H1 (cell line): ENCODE measurements around the gene PRR7. TPM values are rescaled to one million over a fixed set of nuclear protein-coding genes. Genes with fewer than 3 reads are reported as not detected.

Experiments used
- HDAC2 ChIP-seq, 2 experiments: fragments of 300-600 bp in 1 of 2; sonication (generic) in 1 of 2; IDR thresholded peaks; 2 replicates each; pipeline ENCODE4 v1.6.1; 2011 to 2012; ENCODE audit warnings: low read depth in 2 of 2, low read length in 2 of 2, mild to moderate bottlenecking in 2 of 2, moderate library complexity in 2 of 2, borderline replicate concordance in 1 of 2, inconsistent platforms in 1 of 2
- HDAC6 ChIP-seq: IDR thresholded peaks from one replicate; pipeline ENCODE4 v1.7.1; 2012; ENCODE audit warnings: low read depth, mild to moderate bottlenecking, inconsistent platforms, low read length, moderate library complexity
- MAX ChIP-seq: IDR thresholded peaks from 2 replicates; pipeline ENCODE4 v1.6.1; 2012; ENCODE audit warnings: inconsistent platforms
- TBP ChIP-seq: IDR thresholded peaks from 2 replicates; pipeline ENCODE4 v1.6.1; 2011; ENCODE audit warnings: low read depth, low read length, improper control_type of control experiment
- polyA plus RNA-seq, 7 experiments: library from polyadenylated mRNA; depleted of rRNA in 3 of 7; stranded (reverse) in 5 of 7; unstranded in 2 of 7; fragments of >200 nt in 5 of 7; fragments of 200-250 nt in 2 of 7; gene quantifications; 1 replicate in 5 of 7; 2 replicates in 1 of 7; 4 replicates in 1 of 7; pipeline versions ENCODE4 v1.2.1 to v1.2.3, GENCODE V29; 2011 to 2013; ENCODE audit warnings: missing spikeins in 2 of 7, mixed read lengths in 2 of 7
- total RNA-seq: library from RNA; stranded (reverse); fragmentation: NEBNext Ultra II Directional; extraction: Animal tissue kit (Norgen Biotek cat#: 25700); gene quantifications from 2 replicates; pipeline ENCODE4 v1.2.1, GENCODE V29; 2021

PRR7 gene
- total and polyA plus RNA-seq, 2 of the 8 experiments (the other 6 are each of a cell fraction or from before 2014, with no cell fraction given): 8.0 to 11.8 TPM

GRCh38 chr5:177434942-177435738, 11.5 kb upstream of the PRR7 start (continued):
- TF ChIP-seq HDAC2 (IDR thresholded peaks at IDR 0.05; ENCODE audit: borderline replicate concordance in 1 of 2, low read depth in 2 of 2, low read length in 2 of 2) (no peak), HDAC6 (no peak), MAX (no peak), TBP (no peak)
